Measurements from ENCODE around the gene KIF5A. TPM values are rescaled to one million over a fixed set of nuclear protein-coding genes. Genes with fewer than 3 reads are reported as not detected.

The KIF5A gene
- total RNA-seq, 4 donors from 2014 or later: 0.35 to 2.5 (median 1.4) TPM

DNA sequence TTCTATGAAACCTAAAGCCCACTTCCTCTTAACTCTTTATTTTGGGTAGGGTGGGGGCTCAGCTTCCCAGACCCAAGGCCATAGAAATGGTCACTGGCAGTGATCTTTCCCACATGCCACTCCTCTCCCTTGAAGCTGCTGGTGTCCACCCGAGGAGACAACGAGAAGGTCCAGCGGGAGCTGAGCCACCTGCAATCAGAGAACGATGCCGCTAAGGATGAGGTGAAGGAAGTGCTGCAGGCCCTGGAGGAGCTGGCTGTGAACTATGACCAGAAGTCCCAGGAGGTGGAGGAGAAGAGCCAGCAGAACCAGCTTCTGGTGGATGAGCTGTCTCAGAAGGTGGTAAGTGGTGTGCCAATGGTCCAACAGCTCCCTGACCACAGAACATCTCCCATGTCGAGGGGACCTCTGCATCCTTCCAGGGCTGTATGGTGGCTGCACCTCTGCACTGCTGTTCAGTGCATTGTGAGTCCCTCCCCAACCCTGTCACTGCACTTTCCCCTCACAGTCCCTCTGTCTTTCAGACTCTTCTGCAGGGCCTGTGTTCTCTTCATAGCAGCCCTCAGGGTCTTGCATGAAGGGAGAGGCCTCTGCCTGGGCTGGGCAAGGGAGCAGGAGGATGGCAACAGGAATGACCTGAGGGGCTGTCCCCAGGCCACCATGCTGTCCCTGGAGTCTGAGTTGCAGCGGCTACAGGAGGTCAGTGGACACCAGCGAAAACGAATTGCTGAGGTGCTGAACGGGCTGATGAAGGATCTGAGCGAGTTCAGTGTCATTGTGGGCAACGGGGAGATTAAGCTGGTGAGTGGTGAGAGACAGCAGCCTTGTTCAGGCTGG lies 22.3 kb downstream of the KIF5A start:
- DNase-seq: no peak
- TF ChIP-seq, protein P1, sequence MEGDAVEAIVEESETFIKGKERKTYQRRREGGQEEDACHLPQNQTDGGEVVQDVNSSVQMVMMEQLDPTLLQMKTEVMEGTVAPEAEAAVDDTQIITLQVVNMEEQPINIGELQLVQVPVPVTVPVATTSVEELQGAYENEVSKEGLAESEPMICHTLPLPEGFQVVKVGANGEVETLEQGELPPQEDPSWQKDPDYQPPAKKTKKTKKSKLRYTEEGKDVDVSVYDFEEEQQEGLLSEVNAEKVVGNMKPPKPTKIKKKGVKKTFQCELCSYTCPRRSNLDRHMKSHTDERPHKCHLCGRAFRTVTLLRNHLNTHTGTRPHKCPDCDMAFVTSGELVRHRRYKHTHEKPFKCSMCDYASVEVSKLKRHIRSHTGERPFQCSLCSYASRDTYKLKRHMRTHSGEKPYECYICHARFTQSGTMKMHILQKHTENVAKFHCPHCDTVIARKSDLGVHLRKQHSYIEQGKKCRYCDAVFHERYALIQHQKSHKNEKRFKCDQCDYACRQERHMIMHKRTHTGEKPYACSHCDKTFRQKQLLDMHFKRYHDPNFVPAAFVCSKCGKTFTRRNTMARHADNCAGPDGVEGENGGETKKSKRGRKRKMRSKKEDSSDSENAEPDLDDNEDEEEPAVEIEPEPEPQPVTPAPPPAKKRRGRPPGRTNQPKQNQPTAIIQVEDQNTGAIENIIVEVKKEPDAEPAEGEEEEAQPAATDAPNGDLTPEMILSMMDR (IDR thresholded peaks at IDR 0.05): no peak
- no peak for TF ChIP-seq POLR2A (IDR thresholded peaks at IDR 0.05)
- H3K36me3 ChIP-seq: no peaks in the 10 kb centered on the region
- no peaks in the 10 kb centered on the region for H3K9me3 ChIP-seq
- no peaks in the 10 kb centered on the region for H3K27me3 ChIP-seq
- H3K4me1 ChIP-seq: no peaks in the 10 kb centered on the region
- no peak overlapping the region for H3K27ac ChIP-seq
- no peak overlapping the region for H3K4me3 ChIP-seq

DNA sequence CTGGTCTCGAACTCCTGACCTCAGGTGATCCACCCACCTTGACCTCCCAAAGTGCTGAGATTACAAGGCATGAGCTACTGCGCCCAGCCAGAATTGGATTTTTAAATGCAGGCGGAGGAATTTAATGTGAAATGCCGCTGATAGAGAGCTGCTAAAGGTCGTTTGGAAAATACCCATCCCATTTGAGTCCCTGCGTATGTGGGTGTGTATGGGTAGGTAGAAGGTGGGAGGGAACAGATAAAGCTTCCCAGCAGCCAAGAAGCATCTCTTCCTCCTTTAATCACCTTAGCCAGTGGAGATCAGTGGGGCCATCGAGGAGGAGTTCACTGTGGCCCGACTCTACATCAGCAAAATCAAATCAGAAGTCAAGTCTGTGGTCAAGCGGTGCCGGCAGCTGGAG lies 25.0 kb downstream of the KIF5A start:
- H3K4me3 ChIP-seq: no peak overlapping the region
- H3K36me3 ChIP-seq: no peaks in the 10 kb centered on the region
- H3K27me3 ChIP-seq: no peaks in the 10 kb centered on the region
- H3K9me3 ChIP-seq: no peaks in the 10 kb centered on the region
- no peak overlapping the region for H3K27ac ChIP-seq
- TF ChIP-seq, protein P1 (IDR thresholded peaks at IDR 0.05): no peak
- no peak for TF ChIP-seq POLR2A (IDR thresholded peaks at IDR 0.05)
- H3K4me1 ChIP-seq: no peaks in the 10 kb centered on the region
- DNase-seq: no peak

DNA sequence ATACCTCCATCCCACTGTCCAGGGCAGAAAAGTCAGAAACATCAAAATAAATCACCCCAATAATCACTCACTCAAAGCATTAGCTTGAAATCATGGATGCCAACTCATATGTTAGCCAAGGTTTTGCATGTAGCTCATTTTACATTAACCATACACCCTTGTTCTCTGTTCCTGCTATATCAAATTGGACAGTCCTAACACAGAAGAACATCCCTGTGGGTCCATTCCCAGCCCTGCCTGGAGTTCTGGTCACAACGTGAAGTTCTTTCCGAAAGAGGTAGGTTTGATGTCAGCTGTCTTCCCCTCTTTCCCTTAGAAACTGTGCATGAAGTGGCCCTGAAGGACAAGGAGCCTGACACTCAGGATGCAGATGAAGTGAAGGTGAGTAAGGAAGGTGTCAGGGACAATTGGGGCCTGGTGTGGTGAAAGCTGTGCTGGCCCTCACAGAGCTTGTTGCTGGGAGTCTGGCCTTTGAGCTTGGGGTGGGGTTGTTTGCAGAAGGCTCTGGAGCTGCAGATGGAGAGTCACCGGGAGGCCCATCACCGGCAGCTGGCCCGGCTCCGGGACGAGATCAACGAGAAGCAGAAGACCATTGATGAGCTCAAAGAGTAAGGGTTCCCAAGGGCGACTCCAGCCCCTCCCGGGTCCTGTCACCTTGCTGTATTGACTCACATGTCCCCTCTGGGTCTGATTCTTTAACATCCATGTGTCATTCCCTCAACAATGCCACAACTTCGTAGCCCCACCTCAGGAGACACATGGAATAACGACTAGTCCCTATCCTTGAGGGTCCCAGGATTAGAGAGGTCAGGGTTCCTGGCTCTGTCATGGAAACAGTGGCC lies 26.1 kb downstream of the KIF5A start:
- Histone ChIP-seq H3K9me3 (no peaks in the 10 kb centered on the region), H3K27ac (no peak overlapping the region), H3K4me1 (no peaks in the 10 kb centered on the region), H3K27me3 (no peaks in the 10 kb centered on the region), H3K4me3 (no peak overlapping the region), H3K36me3 (no peaks in the 10 kb centered on the region)
- peak in 1 of 3 donors; percentile 51 for DNase-seq
- TF ChIP-seq, protein P1 (IDR thresholded peaks at IDR 0.05): no peak
- TF ChIP-seq POLR2A (IDR thresholded peaks at IDR 0.05): no peak

DNA sequence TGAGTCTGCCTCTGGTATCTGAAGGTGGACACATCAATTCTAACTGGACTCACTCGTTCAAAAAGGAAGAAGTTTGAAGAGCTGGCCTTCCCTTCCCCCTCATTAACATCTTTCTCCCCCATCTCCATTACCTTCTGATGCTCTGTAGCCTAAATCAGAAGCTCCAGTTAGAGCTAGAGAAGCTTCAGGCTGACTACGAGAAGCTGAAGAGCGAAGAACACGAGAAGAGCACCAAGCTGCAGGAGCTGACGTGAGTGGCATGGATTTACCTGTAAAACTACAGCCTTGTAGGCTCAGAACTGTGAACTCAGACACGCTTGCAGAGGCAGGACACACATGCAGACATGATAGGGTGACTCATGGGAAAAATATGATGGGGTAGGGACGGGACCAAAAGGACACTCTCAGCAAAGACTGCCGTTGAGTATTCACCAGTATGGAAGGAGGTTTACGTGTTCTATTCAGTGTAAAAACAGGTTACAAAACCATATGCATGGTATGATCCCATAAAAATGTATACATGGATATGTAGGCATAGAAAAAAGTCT lies 26.8 kb downstream of the KIF5A start:
- no peak overlapping the region for H3K27ac ChIP-seq
- no peaks in the 10 kb centered on the region for H3K9me3 ChIP-seq
- TF ChIP-seq, protein P1 (IDR thresholded peaks at IDR 0.05): no peak
- TF ChIP-seq POLR2A (IDR thresholded peaks at IDR 0.05): no peak
- no peak overlapping the region for H3K4me3 ChIP-seq
- no peaks in the 10 kb centered on the region for H3K36me3 ChIP-seq
- no peaks in the 10 kb centered on the region for H3K27me3 ChIP-seq
- no peak for DNase-seq
- no peaks in the 10 kb centered on the region for H3K4me1 ChIP-seq

DNA sequence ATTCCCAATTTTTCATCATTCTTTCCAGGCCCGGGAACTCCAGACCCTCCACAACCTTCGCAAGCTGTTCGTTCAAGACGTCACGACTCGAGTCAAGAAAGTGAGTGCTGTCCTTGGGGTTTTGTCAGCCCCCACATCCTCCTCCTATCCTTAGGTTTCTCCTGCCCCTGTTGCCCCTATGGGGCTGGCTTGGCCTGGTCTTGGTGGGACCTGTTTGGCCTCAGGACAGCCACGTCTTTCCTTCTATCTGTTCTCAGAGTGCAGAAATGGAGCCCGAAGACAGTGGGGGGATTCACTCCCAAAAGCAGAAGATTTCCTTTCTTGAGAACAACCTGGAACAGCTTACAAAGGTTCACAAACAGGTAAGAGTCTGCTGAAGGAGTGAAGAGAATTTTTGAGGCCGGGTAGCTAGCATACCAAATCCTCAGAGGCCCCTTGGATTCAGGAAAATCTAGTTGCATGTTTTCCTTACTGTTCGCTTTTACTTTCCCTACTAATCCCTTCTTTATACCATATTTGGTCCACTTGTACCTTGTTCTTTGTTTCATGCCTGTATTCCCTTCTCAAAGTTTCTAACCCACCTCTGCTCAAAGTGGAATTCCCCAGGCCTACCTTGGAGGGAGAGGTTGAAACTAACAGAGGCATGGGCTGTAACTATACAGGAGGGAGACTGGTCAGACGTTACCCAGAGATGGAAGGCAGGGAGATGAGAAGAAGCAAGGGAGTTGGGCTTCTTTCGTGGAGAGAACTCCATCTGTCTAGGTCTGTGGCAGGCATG lies 28.3 kb downstream of the KIF5A start:
- H3K4me1 ChIP-seq: no peaks in the 10 kb centered on the region
- TF ChIP-seq, protein P1 (IDR thresholded peaks at IDR 0.05): no peak
- TF ChIP-seq POLR2A (IDR thresholded peaks at IDR 0.05): no peak
- no peak overlapping the region for H3K4me3 ChIP-seq
- no peaks in the 10 kb centered on the region for H3K36me3 ChIP-seq
- no peaks in the 10 kb centered on the region for H3K9me3 ChIP-seq
- no peak for DNase-seq
- H3K27me3 ChIP-seq: no peaks in the 10 kb centered on the region
- H3K27ac ChIP-seq: no peak overlapping the region

Data from Peyer's patch (tissue), 4 donors.